CD4-positive, alpha-beta T cell treated with Interleukin-2 at 100 ng/mL for 4 hours (primary cell): ENCODE data around the gene RAD51D.
A peak's percentile ranks its signal among the peaks of the same experiment; 100 is the strongest.
"Not testable (repeated sequence)": the region's sequence is repeated elsewhere in the genome, so short reads cannot be mapped to it uniquely, and the experiment has no call there.

ENCODE experiments used
- DNase-seq: peaks from one replicate; pipeline ENCODE4 v3.0.0-alpha.2; 2020; ENCODE audit warnings: low spot score

Gene RAD51D

DNA sequence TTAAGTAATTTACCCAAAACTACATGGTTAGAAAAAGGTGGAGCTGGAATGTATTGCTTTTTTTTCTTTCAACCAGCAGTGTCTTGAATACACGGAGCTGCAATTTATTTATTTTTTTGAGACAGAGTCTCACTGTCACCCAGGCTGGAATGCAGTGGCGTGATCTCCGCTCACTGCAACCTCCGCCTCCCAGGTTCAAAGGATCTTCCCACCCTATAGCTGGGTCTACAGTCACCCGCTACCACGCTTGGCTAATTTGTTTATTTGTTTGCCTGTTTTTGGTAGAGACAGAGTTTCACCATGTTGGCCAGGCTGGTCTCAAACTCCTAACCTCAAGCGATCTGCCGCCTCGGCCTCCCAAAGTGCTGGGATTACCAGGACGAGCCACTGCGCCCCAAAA lies 29.0 kb downstream of the RAD51D start:
- DNase-seq = not testable (repeated sequence)

DNA sequence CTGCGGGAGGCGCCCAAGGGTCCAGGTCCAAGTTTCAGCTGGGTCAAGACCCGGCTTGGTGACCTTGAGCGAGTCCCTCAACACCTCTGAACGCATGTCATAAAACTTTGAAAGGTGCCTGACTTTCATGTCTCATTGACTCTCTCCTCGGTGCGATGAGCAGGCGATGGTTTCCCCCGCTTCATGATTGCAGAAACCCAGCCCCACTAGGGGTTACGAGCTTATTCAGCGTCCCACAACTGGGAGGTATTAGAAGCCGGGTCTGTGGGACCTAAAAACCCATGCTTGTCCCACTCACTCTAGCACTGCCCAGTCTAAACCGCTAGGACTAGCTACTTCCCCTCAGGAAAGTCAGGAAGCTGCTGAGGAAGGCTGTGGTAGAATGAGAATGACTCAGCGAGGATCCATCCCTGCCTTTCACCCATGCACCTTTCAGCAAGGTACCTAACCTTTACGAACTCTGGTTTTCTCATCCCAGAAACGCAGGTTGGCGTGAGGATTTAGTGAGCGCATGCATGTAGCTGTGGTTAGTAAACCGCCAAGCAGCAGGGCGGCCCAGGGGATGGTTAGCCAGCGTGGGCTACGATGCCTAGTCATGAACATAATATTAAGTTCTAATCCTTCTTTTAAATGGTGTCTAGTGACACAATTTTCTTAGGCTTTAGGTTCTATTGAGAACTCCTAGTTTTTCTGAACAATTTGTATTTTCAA lies 29.9 kb downstream of the RAD51D start:
- peak; percentile 66 for DNase-seq

DNA sequence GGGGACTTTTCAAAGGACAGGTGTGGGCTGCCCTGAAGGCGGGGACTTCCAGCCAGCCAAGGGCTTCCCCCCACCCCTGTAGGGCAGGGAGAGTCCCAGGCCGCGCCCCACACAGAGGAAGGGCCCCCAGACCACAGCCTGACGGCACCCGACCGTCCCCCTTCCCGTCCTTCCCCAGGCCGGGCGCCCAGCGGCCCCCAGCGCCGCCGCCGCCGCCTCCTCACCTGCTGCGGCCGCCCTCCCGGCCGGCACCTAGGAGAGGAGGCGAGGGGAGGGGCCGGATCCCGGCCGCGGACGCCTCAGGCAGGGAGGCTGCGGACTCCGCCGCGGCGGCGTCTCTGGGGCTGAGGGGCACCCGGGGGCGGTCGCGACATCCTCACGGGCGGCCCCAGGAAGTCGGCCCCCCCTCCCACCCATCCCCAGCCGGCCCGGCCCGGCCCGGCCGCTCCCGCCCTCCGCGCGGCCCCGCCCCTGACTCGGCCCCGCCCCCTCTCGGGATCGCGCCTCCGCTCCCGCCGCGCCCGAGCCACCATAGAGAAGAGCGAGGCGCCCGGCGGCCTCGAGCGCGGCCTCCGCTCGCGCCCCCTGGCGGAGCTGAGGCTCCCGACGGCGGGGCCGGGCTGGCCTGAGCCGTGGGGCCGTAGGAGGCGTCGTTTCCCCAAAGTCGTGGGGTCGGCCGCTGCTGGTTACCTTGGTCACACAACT lies 30.6 kb downstream of the RAD51D start:
- peak; percentile 91 for DNase-seq

DNA sequence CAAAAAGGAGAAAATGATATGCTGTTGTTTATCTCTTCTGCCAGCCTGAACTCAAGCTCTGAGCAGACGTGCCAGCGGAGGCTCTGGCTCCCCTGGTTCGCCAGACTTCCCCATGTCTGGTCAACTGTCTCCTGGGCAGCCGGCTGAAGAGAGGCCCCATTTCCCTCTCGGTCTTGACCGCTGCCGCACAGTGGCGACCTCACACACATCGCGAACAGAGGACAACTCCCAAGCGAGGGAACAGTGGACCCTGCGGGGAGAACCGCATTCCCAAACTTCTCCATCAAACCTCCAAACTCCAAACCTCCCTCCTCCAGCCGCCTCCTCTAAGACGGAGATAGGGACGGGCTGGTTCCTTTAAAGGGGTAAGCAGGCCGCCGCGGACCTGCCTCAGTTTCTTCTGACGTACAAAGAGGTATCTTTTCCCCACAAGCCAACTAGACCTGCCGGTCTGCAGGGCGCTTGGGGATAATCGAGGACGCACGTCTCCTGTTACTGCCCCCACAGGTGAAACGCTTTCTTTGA lies 31.2 kb downstream of the RAD51D start:
- no peak for DNase-seq

DNA sequence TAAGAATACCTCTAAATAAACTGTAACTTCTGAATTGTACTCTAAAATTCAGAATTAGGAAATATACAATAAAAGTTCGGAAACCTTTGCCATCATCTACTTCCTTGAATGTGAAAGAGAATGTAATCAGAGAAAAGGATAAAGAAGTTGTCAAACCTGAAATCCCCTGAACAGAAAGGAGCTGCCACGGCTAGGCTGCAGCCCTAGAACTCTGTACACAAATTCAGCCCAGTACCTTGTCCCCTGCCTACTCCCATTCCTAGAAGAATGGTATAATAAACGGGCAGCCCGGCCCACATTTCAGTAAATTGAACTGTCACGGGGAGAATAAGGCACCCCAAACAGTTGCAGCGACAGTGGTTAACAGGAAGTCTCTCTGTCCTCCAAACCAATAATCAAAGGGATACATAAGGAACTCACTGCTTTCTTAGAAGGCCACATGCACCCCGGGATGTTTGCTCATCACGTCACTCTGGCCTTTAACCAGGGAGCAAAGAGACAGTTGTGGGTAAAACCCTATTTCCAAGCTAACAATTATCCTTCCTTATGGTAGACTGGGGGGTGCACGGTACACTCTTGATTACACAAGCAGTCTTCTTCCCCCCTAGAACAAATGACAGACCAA lies 31.8 kb downstream of the RAD51D start:
- peak; percentile 44 for DNase-seq

DNA sequence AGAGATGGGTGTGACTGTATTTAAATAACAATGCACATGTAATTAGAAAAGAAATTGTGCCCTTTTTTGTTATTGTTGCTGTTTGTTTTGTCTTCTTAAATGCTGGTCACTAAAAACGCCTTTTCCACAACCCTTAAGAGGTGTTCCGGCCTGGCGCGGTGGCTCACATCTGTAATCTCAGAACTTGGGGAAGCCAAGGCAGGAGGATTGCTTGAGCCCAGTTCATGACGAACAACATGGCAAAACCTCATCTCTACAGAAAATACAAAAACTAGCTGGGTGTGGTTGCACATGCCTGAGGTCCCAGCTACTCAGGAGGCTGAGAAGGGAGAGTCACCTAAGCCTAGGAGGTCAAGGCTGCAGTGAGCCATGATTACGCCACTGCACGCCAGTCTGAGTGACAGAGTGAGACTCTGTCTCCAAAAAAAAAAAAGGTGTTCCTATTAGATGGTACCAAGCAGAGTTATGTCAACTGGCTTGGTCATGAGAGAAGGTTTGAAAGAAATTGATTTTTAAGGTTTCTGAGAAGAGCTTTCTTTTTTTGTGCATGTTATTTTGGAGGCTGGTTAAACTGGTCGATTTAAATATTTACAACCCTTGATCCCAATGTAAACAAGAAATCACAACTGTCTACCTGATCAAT lies 32.6 kb downstream of the RAD51D start:
- DNase-seq = peak; percentile 22

DNA sequence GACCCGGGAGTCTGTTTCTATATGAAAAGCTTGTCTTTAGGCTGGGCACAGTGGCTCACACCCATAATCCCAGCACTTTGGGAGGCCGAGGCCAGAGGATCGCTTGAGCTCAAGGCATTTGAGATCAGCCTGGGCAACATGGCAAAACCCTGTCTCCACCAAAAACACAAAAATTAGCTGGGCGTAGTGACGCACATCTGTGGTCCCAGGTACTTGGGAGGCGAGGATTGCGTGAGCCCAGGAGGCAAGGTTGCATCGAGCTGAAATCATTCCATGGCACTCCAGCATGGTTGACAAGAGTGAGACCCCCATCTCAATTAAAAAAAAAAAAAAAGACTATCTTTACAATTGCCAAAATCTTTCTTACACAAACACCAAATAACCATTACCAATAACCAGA lies 33.5 kb downstream of the RAD51D start:
- no peak for DNase-seq

DNA sequence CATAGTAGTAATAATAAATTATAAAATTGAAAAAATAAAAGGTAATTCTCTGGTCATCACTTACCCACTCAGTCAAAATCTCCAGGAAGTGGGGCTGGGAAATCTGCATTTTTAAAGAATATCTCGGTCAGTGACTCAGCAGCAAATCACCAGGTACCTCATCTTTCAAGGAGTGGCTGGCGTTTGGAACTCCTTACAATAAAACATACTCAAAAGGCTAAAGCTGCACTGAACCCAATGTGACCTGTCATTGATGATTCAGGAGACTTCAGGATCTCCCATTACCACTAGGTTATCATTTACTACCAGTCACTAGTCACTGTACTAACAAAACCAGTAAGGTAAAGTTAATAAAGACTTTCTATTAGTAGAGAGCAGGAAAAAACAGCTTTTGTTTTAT lies 34.7 kb downstream of the RAD51D start:
- DNase-seq = peak; percentile 35

DNA sequence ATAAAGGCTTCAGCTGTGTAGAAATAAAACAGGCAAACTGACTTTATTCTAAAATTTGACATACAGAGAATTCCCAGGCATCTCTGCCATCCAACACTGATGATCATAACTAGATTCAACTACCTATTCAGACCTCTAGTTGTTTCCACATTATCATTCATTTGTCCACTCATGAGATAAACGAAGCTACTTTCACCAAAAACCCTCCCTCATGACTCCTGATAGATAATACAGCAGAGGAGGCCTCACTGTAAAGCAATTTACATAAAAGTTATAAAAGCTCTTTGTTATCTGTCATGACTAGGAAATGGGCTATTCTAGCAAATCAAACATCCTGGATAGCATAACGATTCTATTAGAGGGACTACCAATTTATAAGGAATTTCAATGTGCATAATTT lies 36.6 kb downstream of the RAD51D start:
- no peak for DNase-seq

DNA sequence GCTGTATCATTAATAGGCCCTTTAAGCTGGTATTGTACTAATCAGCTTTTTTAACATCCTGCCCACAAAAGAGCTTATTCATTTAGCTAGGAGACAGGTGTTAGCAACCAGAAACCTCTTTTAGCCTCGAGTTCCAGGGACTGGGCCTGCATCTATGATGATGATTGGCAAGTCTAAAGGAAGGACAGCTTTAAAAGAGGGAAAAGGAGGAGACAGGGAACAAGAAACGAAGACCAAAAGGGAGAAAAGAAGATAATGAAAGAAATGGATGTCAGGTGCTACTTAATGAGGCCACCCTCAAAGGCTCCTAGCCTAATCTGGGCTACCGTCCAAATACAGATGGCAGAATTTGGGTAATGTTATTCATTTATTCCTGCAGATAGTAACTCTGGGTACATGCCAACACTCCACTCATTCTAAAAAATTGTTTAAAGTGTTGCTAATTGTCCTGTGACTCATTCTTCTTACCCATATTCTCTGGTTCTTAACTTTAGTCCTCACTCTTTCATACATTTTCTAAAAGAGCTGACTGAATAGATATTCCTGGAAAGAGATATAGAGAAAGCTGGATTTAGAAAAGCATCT lies 37.5 kb downstream of the RAD51D start:
- DNase-seq = peak; percentile 64

DNA sequence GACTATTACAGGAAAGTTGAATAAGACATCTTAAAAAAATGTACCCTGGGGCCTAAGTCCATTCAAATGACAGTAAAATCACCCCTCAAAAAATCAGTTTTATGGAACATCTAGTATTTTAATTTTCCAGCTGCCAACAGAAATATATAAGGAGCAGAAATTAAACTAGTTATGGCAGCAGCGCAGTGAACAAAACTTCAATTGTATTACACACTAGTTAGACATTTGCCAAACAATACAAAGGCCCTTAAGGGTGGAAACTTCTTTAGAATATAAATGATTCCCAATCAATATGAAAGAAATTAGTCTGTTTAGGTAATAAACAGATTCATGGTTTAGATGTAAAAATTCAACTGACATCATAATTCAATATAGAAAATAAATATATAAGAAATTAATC lies 38.0 kb downstream of the RAD51D start:
- no peak for DNase-seq

DNA sequence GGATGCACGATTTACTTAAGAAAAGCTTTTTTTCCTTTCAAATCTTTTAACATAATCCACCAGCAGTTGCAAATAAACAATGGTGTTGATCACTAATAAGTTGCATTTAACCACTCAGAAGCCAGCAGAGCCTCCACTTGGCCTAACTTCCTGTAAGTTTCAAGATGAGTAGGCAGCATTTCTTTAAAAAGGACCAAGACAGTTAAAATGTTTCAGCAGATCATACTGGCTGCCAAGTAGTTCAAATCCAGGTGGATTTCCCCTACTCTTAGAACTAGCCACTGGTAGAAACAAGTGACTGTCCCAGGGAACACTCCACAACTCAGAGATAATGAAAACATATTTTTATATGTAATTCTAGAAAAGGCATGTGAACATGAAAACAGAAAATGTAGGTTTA lies 39.1 kb downstream of the RAD51D start:
- DNase-seq = peak; percentile 32

DNA sequence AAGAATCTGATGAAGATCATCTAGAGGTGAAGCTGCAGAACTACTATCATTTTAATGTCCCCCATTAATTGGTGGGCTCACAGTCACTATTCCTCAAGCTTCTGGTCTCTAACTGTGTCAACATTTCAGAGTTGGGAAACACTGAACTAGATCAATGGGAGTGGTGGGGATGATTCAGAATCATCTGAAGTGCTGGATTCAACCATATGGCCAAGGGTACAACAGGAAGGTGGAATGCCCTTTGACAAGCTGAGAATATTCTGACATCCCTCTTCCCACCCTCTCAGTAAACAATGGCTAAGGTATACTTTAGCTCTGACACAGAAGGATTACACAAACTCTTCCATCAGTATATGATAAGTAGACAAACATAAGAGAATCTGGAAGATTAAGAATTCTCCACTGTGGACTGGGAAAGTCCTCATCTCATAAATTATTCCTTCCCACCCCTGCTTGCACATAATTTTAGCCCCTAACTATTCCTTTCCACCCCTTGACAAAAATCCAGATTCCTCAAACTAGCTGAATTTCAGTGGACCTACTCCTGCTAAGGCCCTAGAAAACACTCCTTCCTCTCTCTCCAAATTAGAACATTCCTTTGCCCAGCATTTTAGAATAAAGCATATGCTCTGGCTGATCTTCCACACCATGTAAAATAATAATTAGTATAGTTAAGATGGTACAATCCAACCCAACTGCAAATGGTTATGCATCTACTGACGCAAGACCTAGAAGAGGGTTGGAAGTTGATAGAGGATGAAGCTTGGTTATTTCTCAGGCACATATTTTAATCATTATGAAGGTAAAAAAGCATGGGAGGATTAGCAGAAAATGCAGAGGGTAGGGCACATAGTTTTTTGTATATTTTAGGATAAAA lies 39.9 kb downstream of the RAD51D start:
- DNase-seq = no peak

DNA sequence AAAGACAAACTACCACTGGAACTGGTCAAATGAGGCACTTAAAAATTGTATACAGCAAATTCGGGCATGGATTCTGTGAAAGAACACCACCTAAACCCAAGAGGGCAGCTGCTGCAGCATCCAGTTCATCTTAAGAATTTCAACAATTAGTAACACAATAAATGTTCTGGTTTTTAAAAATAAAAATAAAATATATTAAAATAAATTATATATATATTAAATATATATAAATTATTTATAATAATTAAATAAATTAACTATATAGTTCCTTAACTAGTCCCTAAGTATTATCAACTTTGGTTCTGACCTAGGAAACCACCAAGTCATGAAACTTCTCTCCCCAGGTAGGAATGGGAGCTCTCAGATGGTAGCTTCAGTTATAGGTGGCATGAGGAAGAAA lies 42.8 kb downstream of the RAD51D start:
- DNase-seq = no peak

DNA sequence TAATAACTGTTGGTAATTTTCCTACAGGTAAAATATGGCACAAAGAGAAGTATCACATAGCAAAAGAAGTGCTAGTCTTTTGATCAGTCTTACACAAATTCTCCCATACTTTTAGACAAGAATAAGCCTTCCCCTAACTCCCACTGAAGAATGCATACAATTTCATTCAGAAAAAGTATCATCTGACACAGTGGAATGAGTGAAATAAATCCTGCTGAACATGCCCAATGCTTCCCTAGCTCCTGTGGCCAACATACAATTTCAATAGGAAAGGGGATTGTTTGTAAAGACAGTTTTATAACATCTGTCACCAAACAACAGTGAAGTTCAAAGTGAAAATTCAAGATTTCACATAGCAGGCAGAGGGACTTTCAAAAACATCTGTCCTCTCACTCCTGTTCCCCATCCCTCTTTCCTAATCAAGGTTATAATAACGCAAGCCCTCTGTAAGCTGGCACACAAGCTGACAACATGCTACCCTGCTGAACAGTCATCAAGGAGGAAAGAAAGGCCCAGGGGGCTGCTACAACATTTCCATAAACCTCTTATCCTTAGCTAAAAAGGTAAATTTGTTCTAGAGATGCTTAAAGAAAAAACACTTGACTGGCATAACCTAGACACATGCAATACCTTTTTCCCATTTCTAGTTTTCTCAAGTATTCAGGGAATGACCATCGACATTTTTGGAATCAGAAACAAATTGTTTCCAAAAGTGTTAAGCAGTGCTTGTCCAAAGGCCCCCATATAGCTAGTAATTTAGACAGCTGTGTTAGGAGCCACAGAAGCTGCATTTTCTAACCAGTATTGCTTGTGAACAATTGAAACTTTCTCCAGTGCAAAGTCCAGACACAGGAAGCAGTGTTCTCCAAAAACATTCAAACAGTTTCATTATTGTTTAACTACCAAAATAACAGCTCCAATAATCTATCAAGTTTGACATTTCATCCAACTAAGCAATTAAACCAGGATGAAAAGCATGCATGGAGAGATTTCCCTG lies 44.7 kb downstream of the RAD51D start:
- DNase-seq = no peak

DNA sequence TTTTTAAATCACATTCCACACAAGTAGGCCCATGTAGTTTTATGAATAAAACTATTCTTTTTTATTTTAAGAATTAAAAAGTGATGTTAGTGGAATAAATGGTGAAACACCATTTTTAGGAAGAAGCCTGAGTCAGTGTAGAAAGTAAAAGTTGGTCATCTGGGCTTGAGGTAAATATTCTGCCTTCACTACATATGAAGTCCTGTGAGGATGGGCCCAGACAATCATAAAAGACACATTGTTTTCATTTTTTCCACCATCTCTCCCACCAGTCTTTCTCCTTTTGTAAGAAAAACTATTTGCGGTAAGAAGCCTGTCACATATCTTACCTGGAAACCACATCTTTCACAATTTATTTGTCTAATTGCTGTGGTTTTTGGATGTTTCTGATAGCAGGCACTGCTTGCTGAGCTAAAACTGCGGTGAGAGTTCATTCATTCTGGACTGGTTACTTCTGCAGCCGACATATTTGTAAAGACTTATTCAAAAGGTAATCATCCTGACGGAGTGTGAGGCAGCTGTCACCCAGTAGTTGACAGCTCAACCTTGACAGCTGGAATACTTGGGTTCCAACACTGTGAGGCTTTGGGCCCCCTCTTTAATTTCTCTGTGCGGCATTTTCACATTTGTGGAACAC lies 45.6 kb downstream of the RAD51D start:
- peak; percentile 47 for DNase-seq

DNA sequence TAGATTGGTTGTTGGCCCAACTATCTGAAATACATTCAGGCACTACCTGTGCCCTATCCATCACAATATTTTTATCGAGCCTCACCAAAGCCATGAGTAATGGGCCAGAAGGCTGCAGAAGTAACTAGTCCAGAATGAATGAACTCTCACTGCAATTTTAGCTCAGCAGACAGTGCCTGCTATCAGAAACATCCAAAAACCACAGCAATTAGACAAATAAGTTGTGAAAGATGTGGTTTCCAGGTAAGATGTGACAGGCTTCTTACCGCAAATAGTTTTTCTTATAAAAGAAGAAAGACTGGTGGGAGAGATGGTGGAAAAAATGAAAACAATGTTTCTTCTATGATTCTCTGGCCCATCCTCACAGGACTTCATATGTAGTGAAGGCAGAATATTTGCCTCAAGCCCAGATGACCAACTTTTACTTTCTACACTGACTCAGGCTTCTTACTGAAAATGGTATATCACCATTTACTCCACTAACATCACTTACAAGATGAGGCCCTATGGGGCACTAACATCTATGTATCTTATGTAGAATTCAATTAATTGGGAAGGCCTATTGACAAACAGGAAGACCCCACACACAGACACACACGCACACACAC lies 46.4 kb downstream of the RAD51D start:
- DNase-seq = peak; percentile 70

DNA sequence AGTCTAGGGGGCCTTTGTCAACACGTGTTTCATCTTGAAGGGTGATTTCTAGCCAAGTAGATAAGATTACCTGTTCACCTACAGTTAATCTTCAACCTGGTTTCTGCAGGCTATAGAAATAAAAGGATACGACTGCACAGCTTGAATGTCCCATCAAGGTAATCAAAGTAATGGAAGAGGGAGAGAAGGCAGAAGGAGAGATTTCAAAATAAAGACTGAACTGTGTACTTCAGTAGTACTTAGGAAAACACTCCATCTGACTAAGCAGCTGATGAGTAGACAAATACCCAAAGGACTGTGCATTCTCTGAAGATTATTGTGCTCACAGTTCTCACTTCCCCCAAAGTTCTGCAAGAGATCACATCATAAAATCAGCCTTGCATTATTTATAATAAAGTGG lies 50.3 kb downstream of the RAD51D start:
- DNase-seq = no peak

DNA sequence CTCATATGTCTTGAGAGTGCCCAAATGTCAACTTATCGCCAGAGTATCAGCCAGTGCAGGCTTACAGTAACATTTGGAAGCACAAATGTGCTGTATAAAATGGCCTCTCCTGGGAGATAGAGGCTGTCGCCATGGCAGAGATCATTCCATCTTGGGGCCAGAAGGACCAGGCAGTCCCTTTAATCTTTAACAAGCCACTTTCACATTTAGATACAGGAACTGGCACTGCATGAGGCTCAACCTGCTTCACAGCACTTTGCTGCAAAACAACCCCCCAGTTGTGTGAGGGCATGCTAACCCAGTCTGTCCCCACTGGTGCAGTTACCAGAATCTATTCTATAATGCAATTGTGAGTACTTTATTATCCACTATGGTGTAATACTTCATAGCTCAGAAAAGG lies 51.4 kb downstream of the RAD51D start:
- no peak for DNase-seq
